NCI-H2029 treated with DMSO at 0.1 percent for 48 hours (cell line): Measurements from ENCODE around the gene THSD4.
"Not testable (repeated sequence)": the region's sequence is repeated elsewhere in the genome, so short reads cannot be mapped to it uniquely, and the experiment has no call there.

Experiments used
- DNase-seq: peaks from one replicate; lab custom pipeline; 2025; lab: John Stamatoyannopoulos, UW

Gene THSD4

GRCh38 chr15:71149646-71150557 is 34.6 kb downstream of the THSD4 start:
- DNase-seq, result no peak

- DNase-seq, result no peak
Observed at GRCh38 chr15:71151081-71151480, 35.8 kb downstream of the THSD4 start.

GRCh38 chr15:71152542-71152941 is 37.3 kb downstream of the THSD4 start:
- no peak for DNase-seq

GRCh38 chr15:71153823-71154524 is 38.7 kb downstream of the THSD4 start:
- DNase-seq, result no peak

GRCh38 chr15:71154607-71155200 is 39.4 kb downstream of the THSD4 start:
- no peak for DNase-seq

- no peak for DNase-seq
Observed at GRCh38 chr15:71155534-71155933, 40.3 kb downstream of the THSD4 start.

- no peak for DNase-seq
Observed at GRCh38 chr15:71160976-71161375, 45.7 kb downstream of the THSD4 start.

- no peak for DNase-seq
Observed at GRCh38 chr15:71162309-71162708, 47.0 kb downstream of the THSD4 start.

- DNase-seq, result not testable (repeated sequence)
Observed at GRCh38 chr15:71164606-71165005, 49.3 kb downstream of the THSD4 start.

GRCh38 chr15:71167445-71168165 is 52.3 kb downstream of the THSD4 start:
- DNase-seq, result no peak

GRCh38 chr15:71168166-71168834 is 53.0 kb downstream of the THSD4 start:
- no peak for DNase-seq

- no peak for DNase-seq
Observed at GRCh38 chr15:71170163-71170562, 54.9 kb downstream of the THSD4 start.

- DNase-seq, result no peak
Observed at GRCh38 chr15:71171195-71171594, 55.9 kb downstream of the THSD4 start.

- DNase-seq, result not testable (repeated sequence)
Observed at GRCh38 chr15:71174360-71174759, 59.1 kb downstream of the THSD4 start.

GRCh38 chr15:71180986-71181853 is 65.9 kb downstream of the THSD4 start:
- DNase-seq, result no peak

- no peak for DNase-seq
Observed at GRCh38 chr15:71182522-71182921, 67.3 kb downstream of the THSD4 start.

GRCh38 chr15:71183063-71183462 is 67.8 kb downstream of the THSD4 start:
- DNase-seq, result no peak

- DNase-seq, result no peak
Observed at GRCh38 chr15:71185706-71186105, 70.4 kb downstream of the THSD4 start.

GRCh38 chr15:71186267-71186666 is 71.0 kb downstream of the THSD4 start:
- no peak for DNase-seq

GRCh38 chr15:71187078-71187477 is 71.8 kb downstream of the THSD4 start:
- DNase-seq, result no peak

GRCh38 chr15:71187526-71187925 is 72.3 kb downstream of the THSD4 start:
- DNase-seq, result no peak
